ENCODE data around the gene SLC6A11. TPM values are rescaled to one million over a fixed set of nuclear protein-coding genes. Genes with fewer than 3 reads are reported as not detected.

SLC6A11 gene
- total RNA-seq, 2 experiments from 2014 or later: not detected

DNA sequence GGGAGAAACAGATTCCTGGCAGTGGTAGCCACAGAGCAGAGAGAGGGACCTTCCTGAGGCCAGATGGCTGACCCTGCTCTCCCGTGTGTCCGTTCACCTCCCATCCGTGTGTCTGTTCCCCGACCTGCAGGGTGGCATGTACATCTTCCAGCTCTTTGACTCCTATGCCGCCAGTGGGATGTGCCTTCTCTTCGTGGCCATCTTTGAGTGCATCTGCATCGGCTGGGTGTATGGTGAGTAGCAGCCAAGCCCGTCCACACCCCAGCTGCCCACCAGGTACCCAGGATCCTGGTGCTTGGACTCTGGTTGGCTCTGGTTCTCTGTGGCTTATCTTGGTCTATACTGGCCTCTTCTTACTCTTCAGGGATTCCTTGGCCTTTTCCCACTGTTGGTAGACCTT is 117.0 kb downstream of the SLC6A11 start:
- ChIA-PET CTCF (no interaction called here), POLR2A (no interaction called here)
- intact Hi-C loops (cut with DNase I, micrococcal nuclease): no loop called here
- Mint-ChIP-seq H3K4me1 (ENCODE audit: low read depth) (no peaks in the 10 kb centered on the region), H3K4me3 (no peak overlapping the region), H3K27me3 (no peaks in the 10 kb centered on the region), H3K27ac (no peak overlapping the region), H3K36me3 (ENCODE audit: low read depth) (no peaks in the 10 kb centered on the region), H3K9me3 (no peaks in the 10 kb centered on the region)
- no peak for ATAC-seq (ENCODE audit: poor library complexity)
- no peaks in the 10 kb centered on the region for H3K36me3 ChIP-seq (ENCODE audit: insufficient read depth, low read length)
- no peak for DNase-seq
- H3K27me3 ChIP-seq (ENCODE audit: control insufficient read depth in 1 of 2, insufficient read depth in 2 of 2, low read length in 2 of 2): no peaks in the 10 kb centered on the region
- H3K4me1 ChIP-seq (ENCODE audit: insufficient read depth, low read length): no peaks in the 10 kb centered on the region
- H3K9me3 ChIP-seq (ENCODE audit: control insufficient read depth in 1 of 2, insufficient read depth in 1 of 2, low read length in 2 of 2): no peaks in the 10 kb centered on the region
- TF ChIP-seq, protein P1, sequence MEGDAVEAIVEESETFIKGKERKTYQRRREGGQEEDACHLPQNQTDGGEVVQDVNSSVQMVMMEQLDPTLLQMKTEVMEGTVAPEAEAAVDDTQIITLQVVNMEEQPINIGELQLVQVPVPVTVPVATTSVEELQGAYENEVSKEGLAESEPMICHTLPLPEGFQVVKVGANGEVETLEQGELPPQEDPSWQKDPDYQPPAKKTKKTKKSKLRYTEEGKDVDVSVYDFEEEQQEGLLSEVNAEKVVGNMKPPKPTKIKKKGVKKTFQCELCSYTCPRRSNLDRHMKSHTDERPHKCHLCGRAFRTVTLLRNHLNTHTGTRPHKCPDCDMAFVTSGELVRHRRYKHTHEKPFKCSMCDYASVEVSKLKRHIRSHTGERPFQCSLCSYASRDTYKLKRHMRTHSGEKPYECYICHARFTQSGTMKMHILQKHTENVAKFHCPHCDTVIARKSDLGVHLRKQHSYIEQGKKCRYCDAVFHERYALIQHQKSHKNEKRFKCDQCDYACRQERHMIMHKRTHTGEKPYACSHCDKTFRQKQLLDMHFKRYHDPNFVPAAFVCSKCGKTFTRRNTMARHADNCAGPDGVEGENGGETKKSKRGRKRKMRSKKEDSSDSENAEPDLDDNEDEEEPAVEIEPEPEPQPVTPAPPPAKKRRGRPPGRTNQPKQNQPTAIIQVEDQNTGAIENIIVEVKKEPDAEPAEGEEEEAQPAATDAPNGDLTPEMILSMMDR (IDR thresholded peaks at IDR 0.05): no peak
- H3K27ac ChIP-seq (ENCODE audit: low read depth in 1 of 2, low read length in 2 of 2): no peak overlapping the region
- no peak overlapping the region for H3K4me3 ChIP-seq (ENCODE audit: low read length)

GRCh38 chr3:10933470-10933804 is 117.4 kb downstream of the SLC6A11 start:
- Mint-ChIP-seq H3K4me3 (no peak overlapping the region), H3K9me3 (no peaks in the 10 kb centered on the region), H3K4me1 (ENCODE audit: low read depth) (no peaks in the 10 kb centered on the region), H3K36me3 (ENCODE audit: low read depth) (no peaks in the 10 kb centered on the region), H3K27ac (no peak overlapping the region), H3K27me3 (no peaks in the 10 kb centered on the region)
- no peak overlapping the region for H3K27ac ChIP-seq (ENCODE audit: low read depth in 1 of 2, low read length in 2 of 2)
- H3K4me3 ChIP-seq (ENCODE audit: low read length): no peak overlapping the region
- TF ChIP-seq, protein P1 (IDR thresholded peaks at IDR 0.05): no peak
- H3K4me1 ChIP-seq (ENCODE audit: insufficient read depth, low read length): no peaks in the 10 kb centered on the region
- ATAC-seq (ENCODE audit: poor library complexity) (no peak), DNase-seq (no peak)
- no peaks in the 10 kb centered on the region for H3K36me3 ChIP-seq (ENCODE audit: insufficient read depth, low read length)
- ChIA-PET POLR2A (no interaction called here), CTCF (no interaction called here)
- H3K9me3 ChIP-seq (ENCODE audit: control insufficient read depth in 1 of 2, insufficient read depth in 1 of 2, low read length in 2 of 2): no peaks in the 10 kb centered on the region
- H3K27me3 ChIP-seq (ENCODE audit: control insufficient read depth in 1 of 2, insufficient read depth in 2 of 2, low read length in 2 of 2): no peaks in the 10 kb centered on the region
- intact Hi-C loops (cut with DNase I, micrococcal nuclease): no loop called here

GRCh38 chr3:10933805-10934481 is 117.9 kb downstream of the SLC6A11 start:
- no peak overlapping the region for H3K4me3 ChIP-seq (ENCODE audit: low read length)
- POLR2A ChIA-PET: no interaction called here
- no peak overlapping the region for H3K4me3 Mint-ChIP-seq
- DNase-seq: no peak
- no peaks in the 10 kb centered on the region for H3K4me1 ChIP-seq (ENCODE audit: insufficient read depth, low read length)
- no peaks in the 10 kb centered on the region for H3K9me3 Mint-ChIP-seq
- no peaks in the 10 kb centered on the region for H3K4me1 Mint-ChIP-seq (ENCODE audit: low read depth)
- H3K36me3 Mint-ChIP-seq (ENCODE audit: low read depth): no peaks in the 10 kb centered on the region
- H3K9me3 ChIP-seq (ENCODE audit: control insufficient read depth in 1 of 2, insufficient read depth in 1 of 2, low read length in 2 of 2): no peaks in the 10 kb centered on the region
- intact Hi-C loops (cut with DNase I, micrococcal nuclease): no loop called here
- H3K27ac ChIP-seq (ENCODE audit: low read depth in 1 of 2, low read length in 2 of 2): no peak overlapping the region
- no peaks in the 10 kb centered on the region for H3K27me3 Mint-ChIP-seq
- no peaks in the 10 kb centered on the region for H3K36me3 ChIP-seq (ENCODE audit: insufficient read depth, low read length)
- H3K27ac Mint-ChIP-seq: no peak overlapping the region
- TF ChIP-seq, protein P1 (IDR thresholded peaks at IDR 0.05): no peak
- CTCF ChIA-PET: no interaction called here
- no peaks in the 10 kb centered on the region for H3K27me3 ChIP-seq (ENCODE audit: control insufficient read depth in 1 of 2, insufficient read depth in 2 of 2, low read length in 2 of 2)
- no peak for ATAC-seq (ENCODE audit: poor library complexity)

All from CD4-positive, alpha-beta T cell (primary cell).